Breast epithelium (tissue), 4 donors: ENCODE results near the gene ABHD8. TPM values are rescaled to one million over a fixed set of nuclear protein-coding genes. Genes with fewer than 3 reads are reported as not detected.
A peak's percentile ranks its signal among the peaks of the same experiment; 100 is the strongest.

Experiments used
- DNase-seq, 2 donors: peaks; one replicate each; pipeline ENCODE4 v3.0.0-alpha.2; 2019; ENCODE audit warnings: low spot score in 2 of 2
- H3K27ac ChIP-seq, 2 donors: fragments of 200-600 bp; sonication (generic) in 1 of 2; one replicate each; pipeline ENCODE4 v1.5.1; 2016 to 2019; ENCODE audit warnings: mild to moderate bottlenecking in 1 of 2
- H3K27me3 ChIP-seq, 2 donors: fragments of 200-600 bp; sonication (generic) in 1 of 2; one replicate each; pipeline versions ENCODE4 v1.5.1 to v1.6.0; 2017 to 2019; ENCODE audit warnings: control low read depth in 1 of 2, mild to moderate bottlenecking in 1 of 2
- H3K36me3 ChIP-seq: fragments of 200-600 bp; one replicate; pipeline ENCODE4 v1.5.1; 2019
- H3K4me1 ChIP-seq, 2 donors: fragments of 200-600 bp; sonication (generic); one replicate each; pipeline ENCODE4 v1.5.1; 2016 to 2019; ENCODE audit warnings: control low read depth in 1 of 2
- H3K4me3 ChIP-seq, 3 donors: fragments of 200-600 bp; sonication (generic); 1 replicate in 2 of 3; 2 replicates in 1 of 3; pipeline ENCODE4 v1.5.1; 2016 to 2019; ENCODE audit warnings: mild to moderate bottlenecking in 3 of 3, moderate library complexity in 2 of 3
- H3K9me3 ChIP-seq, 2 donors: fragments of 200-600 bp; sonication (generic) in 1 of 2; one replicate each; pipeline ENCODE4 v1.5.1; 2016 to 2019; ENCODE audit warnings: control low read depth in 1 of 2
- CTCF ChIP-seq, 3 donors: fragments of 450-650 bp; IDR thresholded peaks; one replicate each; pipeline ENCODE4 v1.5.1; 2016 to 2017; ENCODE audit warnings: antibody characterized with exemption in 3 of 3, mild to moderate bottlenecking in 3 of 3, moderate library complexity in 3 of 3
- POLR2A ChIP-seq: fragments of 450-650 bp; IDR thresholded peaks from one replicate; pipeline ENCODE4 v1.6.1; 2016; ENCODE audit warnings: antibody characterized with exemption, mild to moderate bottlenecking, moderate library complexity
- POLR2AphosphoS5 ChIP-seq, 3 donors: sonication (generic); formaldehyde crosslinking; IDR thresholded peaks; one replicate each; pipeline ENCODE4 v1.6.1; 2017; ENCODE audit warnings: antibody characterized with exemption in 3 of 3
- intact Hi-C: fragments of 100-400 bp; cut with DNase I; formaldehyde crosslinking; loops from one replicate; pipeline ENCODE4 v1.15.1; 2023; ENCODE audit warnings: low total_unique reads
- total RNA-seq, 3 donors: library from RNA; depleted of rRNA; stranded (reverse); fragments of >200 nt; gene quantifications; one replicate each; pipeline ENCODE4 v1.1.0, GENCODE V29; 2016

Gene ABHD8
- total RNA-seq, 3 donors from 2014 or later = 6.7 to 14.4 (median 11.0) TPM

DNA sequence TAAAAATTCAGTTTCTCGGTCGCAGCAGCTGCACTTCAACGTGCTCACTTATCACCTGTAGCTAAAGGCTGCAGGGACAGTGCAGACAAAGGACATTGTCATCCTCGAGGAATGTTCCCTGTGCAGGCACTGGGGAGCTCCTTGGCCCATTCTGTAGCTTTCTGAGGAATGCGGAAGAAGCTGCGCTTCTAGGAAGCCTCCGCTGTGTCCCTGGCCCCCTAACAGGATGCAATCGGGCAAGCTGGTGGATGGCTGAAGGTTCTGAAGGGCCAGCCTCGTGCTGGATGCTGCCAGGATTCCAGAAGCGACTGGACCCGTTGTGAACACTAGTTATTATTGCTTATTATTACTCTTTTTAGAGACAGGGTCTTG lies 23.4 kb upstream of the ABHD8 start:
- Histone ChIP-seq H3K36me3 (no peaks in the 10 kb centered on the region), H3K27ac (peak overlapping the region; percentile 84 to 89), H3K9me3 (no peaks in the 10 kb centered on the region), H3K4me3 (peak overlapping the region in 2 of 3 donors; percentile 56 to 69), H3K27me3 (peaks cover 0 to 3% of the 10 kb centered on the region in 2 donors), H3K4me1 (peaks cover 0 to 20% of the 10 kb centered on the region in 2 donors)
- intact Hi-C loops = no loop called here
- peak in 1 of 2 donors; percentile 57 for DNase-seq
- no peak for TF ChIP-seq CTCF (IDR thresholded peaks at IDR 0.05)
- peak in 1 of 3 donors; percentile 26 for TF ChIP-seq POLR2AphosphoS5 (IDR thresholded peaks at IDR 0.05)

DNA sequence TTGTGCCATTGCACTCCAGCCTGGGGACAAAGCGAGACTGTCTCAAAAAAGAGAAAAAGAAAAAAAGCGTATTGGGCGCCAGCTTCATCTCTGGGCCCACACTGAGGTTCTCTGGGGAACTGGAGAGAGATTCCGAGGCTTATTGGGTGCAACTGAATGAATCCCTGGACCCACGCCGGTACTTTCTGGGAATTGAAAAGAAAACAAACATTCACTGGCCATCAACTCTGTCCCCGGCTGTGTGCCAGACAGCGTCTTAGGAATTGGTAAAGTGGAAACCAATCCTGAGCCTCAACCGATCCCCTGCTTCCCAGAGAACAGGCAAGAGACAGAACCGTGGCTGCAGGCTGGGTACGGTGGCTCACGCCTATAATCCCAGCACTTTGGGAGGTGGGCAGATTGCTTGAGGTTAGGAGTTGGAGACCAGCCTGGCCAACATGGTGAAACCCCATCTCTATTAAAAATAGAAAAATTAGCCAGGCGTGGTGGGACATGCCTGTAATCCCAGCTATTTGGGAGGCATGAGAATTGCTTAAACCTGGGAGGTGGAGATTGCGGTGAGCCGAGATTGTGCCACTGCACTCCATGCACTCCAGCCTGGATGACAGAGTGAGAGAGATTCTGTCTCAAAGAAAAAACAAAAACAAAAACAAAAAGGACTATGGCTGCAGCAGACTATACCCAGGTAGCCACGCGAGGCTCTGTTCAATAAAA lies 22.8 kb upstream of the ABHD8 start:
- Histone ChIP-seq H3K4me3 (peak overlapping the region in 2 of 3 donors; percentile 56 to 69), H3K9me3 (no peaks in the 10 kb centered on the region), H3K27me3 (peaks cover 0 to 3% of the 10 kb centered on the region in 2 donors), H3K4me1 (peaks cover 0 to 20% of the 10 kb centered on the region in 2 donors), H3K36me3 (no peaks in the 10 kb centered on the region), H3K27ac (peak overlapping the region; percentile 62 to 89)
- peak in 1 of 3 donors; percentile 35 for TF ChIP-seq POLR2AphosphoS5 (IDR thresholded peaks at IDR 0.05)
- no peak for TF ChIP-seq CTCF (IDR thresholded peaks at IDR 0.05)
- intact Hi-C loops = no loop called here
- DNase-seq = peak in 1 of 2 donors; percentile 78

- H3K9me3 ChIP-seq = no peaks in the 10 kb centered on the region
- no peak for TF ChIP-seq CTCF (IDR thresholded peaks at IDR 0.05)
- TF ChIP-seq POLR2A = no peak
- no peak for TF ChIP-seq POLR2AphosphoS5 (IDR thresholded peaks at IDR 0.05)
- peak overlapping the region in 2 of 3 donors; percentile 56 to 69 for H3K4me3 ChIP-seq
- peaks cover 0 to 3% of the 10 kb centered on the region in 2 donors for H3K27me3 ChIP-seq
- intact Hi-C loops = no loop called here
- no peak for DNase-seq
- peak overlapping the region; percentile 62 to 81 for H3K27ac ChIP-seq
- peaks cover 6% of the 10 kb centered on the region for H3K36me3 ChIP-seq
- H3K4me1 ChIP-seq = peaks cover 0 to 20% of the 10 kb centered on the region in 2 donors
Observed at GRCh38 chr19:17325133-17325532, 21.9 kb upstream of the ABHD8 start.

GRCh38 chr19:17324357-17325114 lies 21.3 kb upstream of the ABHD8 start:
- Histone ChIP-seq H3K27ac (peak overlapping the region; percentile 62 to 81), H3K4me1 (peaks cover 0 to 20% of the 10 kb centered on the region in 2 donors), H3K36me3 (peaks cover 7% of the 10 kb centered on the region), H3K4me3 (peak overlapping the region in 1 of 3 donors; percentile 69), H3K27me3 (peaks cover 0 to 3% of the 10 kb centered on the region in 2 donors), H3K9me3 (no peaks in the 10 kb centered on the region)
- TF ChIP-seq CTCF (IDR thresholded peaks at IDR 0.05) = no peak
- TF ChIP-seq POLR2A = no peak
- TF ChIP-seq POLR2AphosphoS5 (IDR thresholded peaks at IDR 0.05) = no peak
- DNase-seq = no peak
- intact Hi-C loops = loop anchor here (5.0 kb wide), 1 partner anchor 1358 kb away; the partner anchor contains the start of gene CRTC1

GRCh38 chr19:17323964-17324332 lies 20.7 kb upstream of the ABHD8 start:
- no peak for DNase-seq
- H3K27ac ChIP-seq = peak overlapping the region; percentile 62 to 81
- H3K27me3 ChIP-seq = peaks cover 0 to 3% of the 10 kb centered on the region in 2 donors
- TF ChIP-seq CTCF (IDR thresholded peaks at IDR 0.05) = no peak
- H3K4me1 ChIP-seq = peaks cover 0 to 20% of the 10 kb centered on the region in 2 donors
- H3K36me3 ChIP-seq = peaks cover 7% of the 10 kb centered on the region
- no peaks in the 10 kb centered on the region for H3K9me3 ChIP-seq
- intact Hi-C loops = loop anchor here (5.0 kb wide), 1 partner anchor 1358 kb away; the partner anchor contains the start of gene CRTC1
- peak overlapping the region in 2 of 3 donors; percentile 31 to 57 for H3K4me3 ChIP-seq
